Heart right ventricle (tissue), 16 donors: ENCODE results near the gene CAMSAP1. TPM values are rescaled to one million over a fixed set of nuclear protein-coding genes. Genes with fewer than 3 reads are reported as not detected.

ENCODE experiments used
- ATAC-seq, 8 donors: fragments of 200-7000 bp; cut with Tn5 transposase; one replicate each; pipeline ENCODE4 v1.9.1; 2020; ENCODE audit warnings: mild to moderate bottlenecking in 8 of 8, moderate library complexity in 8 of 8, moderate number of reproducible peaks in 1 of 8
- DNase-seq, 2 donors: peaks; one replicate each; pipeline ENCODE4 v3.0.0-alpha.2; 2020
- H3K27ac ChIP-seq, 10 donors: fragments of 200-600 bp; sonication (generic) in 2 of 10; one replicate each; pipeline versions ENCODE4 v1.5.0 to v1.8.0; 2020 to 2022; ENCODE audit warnings: mild to moderate bottlenecking in 3 of 10
- H3K27me3 ChIP-seq, 7 donors: fragments of 200-600 bp; one replicate each; pipeline ENCODE4 v1.8.0; 2021 to 2022; ENCODE audit warnings: mild to moderate bottlenecking in 2 of 7
- H3K36me3 ChIP-seq, 9 donors: fragments of 200-600 bp; sonication (generic) in 1 of 9; one replicate each; pipeline versions ENCODE4 v1.5.0 to v1.8.0; 2020 to 2022; ENCODE audit warnings: mild to moderate bottlenecking in 2 of 9
- H3K4me1 ChIP-seq, 9 donors: fragments of 200-600 bp; sonication (generic) in 1 of 9; one replicate each; pipeline versions ENCODE4 v1.5.0 to v1.8.0; 2020 to 2022; ENCODE audit warnings: mild to moderate bottlenecking in 4 of 9
- H3K4me3 ChIP-seq, 10 donors: fragments of 200-600 bp; sonication (generic) in 2 of 10; one replicate each; pipeline versions ENCODE4 v1.5.0 to v1.8.0; 2020 to 2022; ENCODE audit warnings: mild to moderate bottlenecking in 7 of 10, moderate library complexity in 2 of 10
- H3K9me3 ChIP-seq, 11 donors: fragments of 200-600 bp in 10 of 11; sonication (generic) in 2 of 11; one replicate each; pipeline versions ENCODE4 v1.5.0 to v1.8.0; 2013 to 2022; ENCODE audit warnings: mild to moderate bottlenecking in 2 of 11, control low read depth in 1 of 11, moderate library complexity in 1 of 11
- CTCF ChIP-seq, 9 donors: fragments of 200-600 bp; sonication (generic) in 2 of 9; IDR thresholded peaks; one replicate each; pipeline versions ENCODE4 v1.5.0 to v1.8.0; 2021 to 2022; ENCODE audit warnings: antibody characterized with exemption in 9 of 9, mild to moderate bottlenecking in 5 of 9, moderate library complexity in 1 of 9
- WGBS, 2 donors: extraction: QIAGEN DNeasy Blood & Tissue Kit; methylation state at CpG; one replicate each; pipeline ENCODE4 v1.1.7; 2013; ENCODE audit warnings: inconsistent platforms in 1 of 2; 5-methylcytosine and 5-hydroxymethylcytosine counted together
- intact Hi-C, 10 donors: fragments of 100-400 bp; cut with DNase I; formaldehyde crosslinking; loops; one replicate each; pipeline versions ENCODE4 v1.11.1 to v1.14.2; 2022
- polyA plus RNA-seq, 2 donors: library from polyadenylated mRNA; stranded (reverse); fragments of 200-250 nt; gene quantifications; one replicate each; pipeline ENCODE4 v1.2.3, GENCODE V29; 2013
- total RNA-seq, 10 donors: library from RNA; stranded (reverse); fragmentation: NEBNext Ultra II Directional in 3 of 10; extraction: Animal tissue kit (Norgen Biotek cat#: 25700) in 3 of 10; gene quantifications; one replicate each; pipeline versions ENCODE4 v1.2.1 to v1.2.4, GENCODE V29; 2021 to 2023
- donor health status: Arrhythmogenic right ventricular cardiomyopathy.
- donor health status: ischemic (EF 13 %, LVEDD 7.1; RV severe dilation, severe dysfunction).
- donor health status: healthy with polysubstance abuse.
- donor health status: DM: no; HTN: yes; CAD: no.
- donor health status: DM: no; HTN: no; CAD: no.
- donor health status: ischemic (EF 25% LVEDD 6.9; RV normal size, moderate dysfunction).
- donor health status: ischemic (EF 25% LVEDD 5.7; RV mildly dilated, moderate dysfunction).
- donor health status: healthy.
- donor health status: DM: yes; HTN: yes; CAD: no.
- donor health status: Ischemic cardiomyopathy.
- donor health status: ischemic (EF 35%, LVEDD 5.7; RV mildly dilated, moderate dysfunction).
- donor health status: nonischemic (EF 11% LVEDD 7.7; RV severe dilation, severe dysfunction).
- donor health status: DM: yes; HTN: yes; CAD: no.
- donor health status: PGD.
- donor health status: ischemic (EF 29% LVEDD 5.4; RV normal size, mild dysfunction).
- donor health status: nonischemic (EF 23%, LVEDD 6.1; RV moderate dilation, normal function).

CAMSAP1 gene
- total and polyA plus RNA-seq, 12 donors: 6.7 to 25.0 (median 19.4) TPM

GRCh38 chr9:135858491-135859185 lies 48.7 kb downstream of the CAMSAP1 start:
- H3K9me3 ChIP-seq: no peaks in the 10 kb centered on the region
- no peaks in the 10 kb centered on the region for H3K4me1 ChIP-seq
- 90 to 100% methylated on average over 1 of the region's 1 CpG for WGBS, 2 donors
- no peak overlapping the region for H3K4me3 ChIP-seq
- TF ChIP-seq CTCF (IDR thresholded peaks at IDR 0.05): no peak
- H3K27ac ChIP-seq: no peak overlapping the region
- H3K36me3 ChIP-seq: peaks cover 0 to 63% (median 14%) of the 10 kb centered on the region in 9 donors
- H3K27me3 ChIP-seq: no peaks in the 10 kb centered on the region
- DNase-seq (no peak), ATAC-seq (no peak)
- intact Hi-C loops: loop anchor here in 2 of 10 donors (5.0 to 10.0 kb wide), 2 partner anchors 64 to 264 kb away; no protein-coding TSS in a partner anchor

GRCh38 chr9:135857843-135858242 lies 49.5 kb downstream of the CAMSAP1 start:
- ATAC-seq (no peak), DNase-seq (no peak)
- Histone ChIP-seq H3K27ac (no peak overlapping the region), H3K36me3 (peaks cover 0 to 65% (median 14%) of the 10 kb centered on the region in 9 donors), H3K4me3 (no peak overlapping the region), H3K4me1 (no peaks in the 10 kb centered on the region), H3K9me3 (no peaks in the 10 kb centered on the region), H3K27me3 (no peaks in the 10 kb centered on the region)
- no peak for TF ChIP-seq CTCF (IDR thresholded peaks at IDR 0.05)
- 95 to 98% methylated on average over 3 of the region's 3 CpGs for WGBS, 2 donors
- intact Hi-C loops: loop anchor here in 2 of 10 donors (5.0 to 10.0 kb wide), 2 partner anchors 63 to 264 kb away; no protein-coding TSS in a partner anchor

GRCh38 chr9:135857371-135857786 lies 50.0 kb downstream of the CAMSAP1 start:
- no peaks in the 10 kb centered on the region for H3K4me1 ChIP-seq
- DNase-seq: no peak
- 87 to 89% methylated on average over 2 of the region's 2 CpGs for WGBS, 2 donors
- H3K9me3 ChIP-seq: no peaks in the 10 kb centered on the region
- H3K36me3 ChIP-seq: peaks cover 0 to 70% (median 14%) of the 10 kb centered on the region in 9 donors
- no peak overlapping the region for H3K27ac ChIP-seq
- H3K27me3 ChIP-seq: no peaks in the 10 kb centered on the region
- TF ChIP-seq CTCF (IDR thresholded peaks at IDR 0.05): no peak
- intact Hi-C loops: loop anchor here in 2 of 10 donors (5.0 to 10.0 kb wide), 2 partner anchors 63 to 265 kb away; no protein-coding TSS in a partner anchor
- ATAC-seq: no peak
- H3K4me3 ChIP-seq: no peak overlapping the region

GRCh38 chr9:135851748-135852147 lies 55.6 kb downstream of the CAMSAP1 start:
- no peaks in the 10 kb centered on the region for H3K4me1 ChIP-seq
- no peak overlapping the region for H3K4me3 ChIP-seq
- no peak for ATAC-seq
- WGBS, 2 donors: 95% methylated on average over 16 of the region's 16 CpGs
- no peak overlapping the region for H3K27ac ChIP-seq
- no peaks in the 10 kb centered on the region for H3K27me3 ChIP-seq
- TF ChIP-seq CTCF (IDR thresholded peaks at IDR 0.05): no peak
- H3K36me3 ChIP-seq: peaks cover 0 to 85% (median 19%) of the 10 kb centered on the region in 9 donors
- no peaks in the 10 kb centered on the region for H3K9me3 ChIP-seq
- DNase-seq: no peak
- intact Hi-C loops: loop anchor here in 1 of 10 donors (10.0 kb wide), 1 partner anchor 57 kb away; no protein-coding TSS in a partner anchor
